Activated CD8-positive, alpha-beta T cell treated with anti-CD3 and anti-CD28 coated beads for 36 hours (primary cell): ENCODE data around the gene ATP2C2. TPM values are rescaled to one million over a fixed set of nuclear protein-coding genes. Genes with fewer than 3 reads are reported as not detected.

Experiments
- ATAC-seq: fragments of 200-7000 bp; cut with Tn5 transposase; one replicate; pipeline ENCODE4 v1.10.0; 2021; ENCODE audit warnings: mild to moderate bottlenecking, moderate library complexity
- CTCF ChIA-PET: fragments of 350-600 bp; sonication (Branson Sonifier 250); formaldehyde crosslinking; loops from one replicate; lab custom pipeline; 2021; ENCODE audit warnings: antibody characterized with exemption; lab: Charles Lee
- POLR2A ChIA-PET: fragments of 350-600 bp; sonication (Branson Sonifier 250); formaldehyde crosslinking; loops from one replicate; lab custom pipeline; 2021; ENCODE audit warnings: antibody characterized with exemption; lab: Charles Lee
- DNase-seq: peaks from one replicate; pipeline ENCODE4 v3.0.0-alpha.2; 2020
- H3K27ac Mint-ChIP-seq: one replicate; pipeline ENCODE4 v1.8.0; 2021; ENCODE audit warnings: mild to moderate bottlenecking, mixed read lengths
- H3K27me3 Mint-ChIP-seq: one replicate; pipeline ENCODE4 v1.8.0; 2021; ENCODE audit warnings: mixed read lengths
- H3K36me3 Mint-ChIP-seq: one replicate; pipeline ENCODE4 v1.8.0; 2021; ENCODE audit warnings: low read depth, mixed read lengths
- H3K4me1 Mint-ChIP-seq: one replicate; pipeline ENCODE4 v1.8.0; 2021; ENCODE audit warnings: low read depth, mixed read lengths
- H3K4me3 Mint-ChIP-seq: one replicate; pipeline ENCODE4 v1.8.0; 2021; ENCODE audit warnings: mild to moderate bottlenecking, moderate library complexity, mixed read lengths
- H3K9me3 Mint-ChIP-seq: one replicate; pipeline ENCODE4 v1.8.0; 2021; ENCODE audit warnings: mixed read lengths
- CTCF ChIP-seq: fragments of 200-600 bp; IDR thresholded peaks from one replicate; pipeline ENCODE4 v1.8.0; 2022; ENCODE audit warnings: antibody characterized with exemption, mild to moderate bottlenecking
- intact Hi-C: fragments of 100-400 bp; cut with micrococcal nuclease; formaldehyde crosslinking; loops from one replicate; pipeline ENCODE4 v1.10.0; 2022
- total RNA-seq, 2 experiments: library from RNA; stranded (reverse); gene quantifications; one replicate each; pipeline ENCODE4 v1.2.3, GENCODE V29; 2021

ATP2C2 gene
- total RNA-seq, 2 experiments from 2014 or later = not detected

GRCh38 chr16:84383106-84383505, 14.8 kb downstream of the ATP2C2 start:
- DNase-seq = no peak
- peaks cover 4% of the 10 kb centered on the region for H3K4me1 Mint-ChIP-seq
- H3K9me3 Mint-ChIP-seq = peaks cover 21% of the 10 kb centered on the region
- POLR2A ChIA-PET = no interaction called here
- intact Hi-C loops = no loop called here
- no peak overlapping the region for H3K4me3 Mint-ChIP-seq
- no peak overlapping the region for H3K27ac Mint-ChIP-seq
- CTCF ChIA-PET = no interaction called here
- TF ChIP-seq CTCF = no peak
- H3K27me3 Mint-ChIP-seq = peaks cover 10% of the 10 kb centered on the region
- no peak for ATAC-seq
- H3K36me3 Mint-ChIP-seq = no peaks in the 10 kb centered on the region

- Mint-ChIP-seq H3K4me3 (no peak overlapping the region), H3K27me3 (peaks cover 6% of the 10 kb centered on the region), H3K36me3 (no peaks in the 10 kb centered on the region), H3K4me1 (peaks cover under 1% of the 10 kb centered on the region), H3K9me3 (peaks cover 21% of the 10 kb centered on the region), H3K27ac (no peak overlapping the region)
- intact Hi-C loops = no loop called here
- CTCF ChIA-PET = no interaction called here
- POLR2A ChIA-PET = no interaction called here
- ATAC-seq (no peak), DNase-seq (no peak)
- no peak for TF ChIP-seq CTCF
Measured at GRCh38 chr16:84386047-84386446, 17.7 kb downstream of the ATP2C2 start.

- no peak overlapping the region for H3K4me3 Mint-ChIP-seq
- POLR2A ChIA-PET = no interaction called here
- no peak overlapping the region for H3K27ac Mint-ChIP-seq
- intact Hi-C loops = no loop called here
- TF ChIP-seq CTCF = no peak
- peaks cover 4% of the 10 kb centered on the region for H3K27me3 Mint-ChIP-seq
- DNase-seq (no peak), ATAC-seq (no peak)
- H3K9me3 Mint-ChIP-seq = peaks cover 21% of the 10 kb centered on the region
- no peaks in the 10 kb centered on the region for H3K36me3 Mint-ChIP-seq
- CTCF ChIA-PET = no interaction called here
- no peaks in the 10 kb centered on the region for H3K4me1 Mint-ChIP-seq
Measured at GRCh38 chr16:84387021-84387420, 18.7 kb downstream of the ATP2C2 start.

- intact Hi-C loops = no loop called here
- ATAC-seq (no peak), DNase-seq (no peak)
- ChIA-PET POLR2A (no interaction called here), CTCF (interaction anchor here (1.2 kb wide), 1 partner anchor 12 kb away, joined by 3 read pairs; no protein-coding TSS in a partner anchor)
- no peak for TF ChIP-seq CTCF
- H3K4me3 Mint-ChIP-seq = no peak overlapping the region
- peaks cover 7% of the 10 kb centered on the region for H3K27me3 Mint-ChIP-seq
- peaks cover 11% of the 10 kb centered on the region for H3K9me3 Mint-ChIP-seq
- no peak overlapping the region for H3K27ac Mint-ChIP-seq
- H3K4me1 Mint-ChIP-seq = no peaks in the 10 kb centered on the region
- H3K36me3 Mint-ChIP-seq = no peaks in the 10 kb centered on the region
Measured at GRCh38 chr16:84390131-84390785, 21.9 kb downstream of the ATP2C2 start.

- ATAC-seq (no peak), DNase-seq (no peak)
- H3K9me3 Mint-ChIP-seq = peaks cover under 1% of the 10 kb centered on the region
- peaks cover 12% of the 10 kb centered on the region for H3K27me3 Mint-ChIP-seq
- no peak overlapping the region for H3K4me3 Mint-ChIP-seq
- no peak for TF ChIP-seq CTCF
- H3K36me3 Mint-ChIP-seq = no peaks in the 10 kb centered on the region
- intact Hi-C loops = no loop called here
- H3K27ac Mint-ChIP-seq = no peak overlapping the region
- H3K4me1 Mint-ChIP-seq = no peaks in the 10 kb centered on the region
- CTCF ChIA-PET = no interaction called here
- POLR2A ChIA-PET = no interaction called here
Measured at GRCh38 chr16:84391151-84392030, 23.1 kb downstream of the ATP2C2 start.
